Ovary (tissue), 9 donors: ENCODE results near the gene MS4A4E. TPM values are rescaled to one million over a fixed set of nuclear protein-coding genes. Genes with fewer than 3 reads are reported as not detected.

Experiments
- DNase-seq, 5 donors: peaks; one replicate each; pipeline ENCODE4 v3.0.0-alpha.2; 2019 to 2020
- H3K27ac ChIP-seq, 2 donors: fragments of 200-600 bp; one replicate each; pipeline versions ENCODE4 v1.5.1 to v1.8.0; 2019 to 2022
- H3K27me3 ChIP-seq: fragments of 200-600 bp; one replicate; pipeline ENCODE4 v1.8.0; 2022
- H3K36me3 ChIP-seq: fragments of 200-600 bp; sonication (generic); one replicate; pipeline ENCODE4 v1.5.1; 2019
- H3K4me1 ChIP-seq: one replicate; pipeline ENCODE4 v1.8.1; 2013; ENCODE audit warnings: mild to moderate bottlenecking, moderate library complexity; ENCODE audit not compliant: insufficient read depth
- H3K4me3 ChIP-seq: fragments of 200-600 bp; sonication (generic); one replicate; pipeline ENCODE4 v1.5.1; 2017
- H3K9me3 ChIP-seq, 2 donors: fragments of 200-600 bp in 1 of 2; sonication (generic) in 1 of 2; one replicate each; pipeline versions ENCODE4 v1.5.1 to v1.8.1; 2013 to 2019; ENCODE audit warnings: mild to moderate bottlenecking in 1 of 2, moderate library complexity in 1 of 2
- CTCF ChIP-seq, 3 donors: fragments of 450-650 bp in 2 of 3; fragments of 200-600 bp in 1 of 3; IDR thresholded peaks; one replicate each; pipeline versions ENCODE4 v1.5.1 to v1.8.0; 2016 to 2022; ENCODE audit warnings: antibody characterized with exemption in 3 of 3, mild to moderate bottlenecking in 1 of 3
- EP300 ChIP-seq: sonication (generic); formaldehyde crosslinking; IDR thresholded peaks from one replicate; pipeline ENCODE4 v1.6.1; 2017; ENCODE audit warnings: antibody characterized with exemption
- POLR2A ChIP-seq: fragments of 450-650 bp; IDR thresholded peaks from one replicate; pipeline ENCODE4 v1.6.1; 2017; ENCODE audit warnings: antibody characterized with exemption, mild to moderate bottlenecking, moderate library complexity
- WGBS, 3 donors: extraction: QIAGEN DNeasy Blood & Tissue Kit in 1 of 3; methylation state at CpG; one replicate each; pipeline versions ENCODE4 v1.1.5 to v1.1.7; 2013 to 2017; 5-methylcytosine and 5-hydroxymethylcytosine counted together
- intact Hi-C, 4 donors: fragments of 100-400 bp; cut with DNase I; formaldehyde crosslinking; loops; one replicate each; pipeline versions ENCODE4 v1.11.0 to v1.15.1; 2022 to 2023
- polyA plus RNA-seq, 2 donors: library from polyadenylated mRNA; stranded (reverse); fragments of 200-250 nt in 1 of 2; fragments of 350-450 nt in 1 of 2; fragmentation: Illumina TruSeq in 1 of 2; extraction: RNeasy Lipid Tissue Mini Kit (QIAGEN cat#74804) in 1 of 2; gene quantifications; one replicate each; pipeline ENCODE4 v1.2.3, GENCODE V29; 2013 to 2014
- total RNA-seq, 7 donors: library from RNA; depleted of rRNA in 2 of 7; stranded (reverse); fragments of >200 nt in 2 of 7; fragmentation: NEBNext Ultra II Directional in 3 of 7; extraction: Animal tissue kit (Norgen Biotek cat#: 25700) in 3 of 7; gene quantifications; one replicate each; pipeline versions ENCODE4 v1.1.0 to v1.2.4, GENCODE V29; 2016 to 2023
- donor health status: DM: no; HTN: no; CAD: no; lungs with moderate emphysema.
- donor health status: DM: no; HTN: no; CAD: no.
- donor health status: Bipolar disorder and iron deficiency.
- donor health status: DM: yes; HTN: yes; CAD: no.
- donor health status: DM: no; HTN: no; CAD: no.
- donor health status: DM: yes; HTN: yes; CAD: no.

The MS4A4E gene
- total and polyA plus RNA-seq, 9 donors = 0.27 to 1.3 (median 0.71) TPM

- TF ChIP-seq EP300 (no peak), CTCF (IDR thresholded peaks at IDR 0.05) (no peak), POLR2A (no peak)
- Histone ChIP-seq H3K9me3 (no peaks in the 10 kb centered on the region), H3K27ac (no peak overlapping the region), H3K4me3 (no peak overlapping the region), H3K4me1 (no peaks in the 10 kb centered on the region), H3K27me3 (no peaks in the 10 kb centered on the region), H3K36me3 (no peaks in the 10 kb centered on the region)
- intact Hi-C loops = no loop called here
- 38 to 44% (median 44%) methylated on average over 2 of the region's 2 CpGs for WGBS, 3 donors
- no peak for DNase-seq
These were observed 38.5 kb upstream of the MS4A4E start for GRCh38 chr11:60281485-60281884.

- no peaks in the 10 kb centered on the region for H3K27me3 ChIP-seq
- H3K36me3 ChIP-seq = no peaks in the 10 kb centered on the region
- no peaks in the 10 kb centered on the region for H3K4me1 ChIP-seq
- TF ChIP-seq POLR2A (no peak), EP300 (no peak), CTCF (IDR thresholded peaks at IDR 0.05) (no peak)
- no peak within 1 kb of the TSS for H3K27ac ChIP-seq
- WGBS, 3 donors = 82 to 95% (median 86%) methylated on average over 3 of the region's 3 CpGs
- DNase-seq = no peak
- H3K4me3 ChIP-seq = no peak within 1 kb of the TSS
- no peaks in the 10 kb centered on the region for H3K9me3 ChIP-seq
- intact Hi-C loops = no loop called here
These were observed 37.5 kb upstream of the MS4A4E start, which contains the start of gene MS4A4A for GRCh38 chr11:60280412-60280811. Gene MS4A4A, plus strand, starts transcription at chr11:60280666. Its CDS starts 10 bp downstream, at chr11:60280676.

- no peaks in the 10 kb centered on the region for H3K27me3 ChIP-seq
- no peak overlapping the region for H3K27ac ChIP-seq
- H3K4me3 ChIP-seq = no peak overlapping the region
- no peaks in the 10 kb centered on the region for H3K36me3 ChIP-seq
- no peak for TF ChIP-seq CTCF (IDR thresholded peaks at IDR 0.05)
- TF ChIP-seq POLR2A = no peak
- TF ChIP-seq EP300 = no peak
- intact Hi-C loops = no loop called here
- H3K9me3 ChIP-seq = no peaks in the 10 kb centered on the region
- H3K4me1 ChIP-seq = no peaks in the 10 kb centered on the region
- DNase-seq = no peak
These were observed 31.5 kb upstream of the MS4A4E start for GRCh38 chr11:60274416-60274815.

- Histone ChIP-seq H3K27me3 (no peaks in the 10 kb centered on the region), H3K36me3 (no peaks in the 10 kb centered on the region), H3K9me3 (no peaks in the 10 kb centered on the region), H3K27ac (no peak overlapping the region), H3K4me3 (no peak overlapping the region), H3K4me1 (no peaks in the 10 kb centered on the region)
- intact Hi-C loops = no loop called here
- TF ChIP-seq EP300 (no peak), CTCF (IDR thresholded peaks at IDR 0.05) (peak in 2 of 3 donors; percentile 12 to 37)
- WGBS, 3 donors = 24% methylated on average over 4 of the region's 4 CpGs
- DNase-seq = no peak
These were observed 22.7 kb upstream of the MS4A4E start for GRCh38 chr11:60265373-60266214.
